Transverse colon (tissue), 4 donors: ENCODE results near the gene VSIG2. TPM values are rescaled to one million over a fixed set of nuclear protein-coding genes. Genes with fewer than 3 reads are reported as not detected.

Experiments
- DNase-seq: peaks from one replicate; pipeline ENCODE4 v3.0.0-alpha.2; 2019
- H3K27ac ChIP-seq, 4 donors: fragments of 200-600 bp; sonication (generic); 2 replicates each; pipeline ENCODE4 v1.5.1; 2016 to 2018; ENCODE audit warnings: inconsistent platforms in 4 of 4
- H3K27me3 ChIP-seq: fragments of 200-600 bp; sonication (generic); 2 replicates; pipeline ENCODE4 v1.5.1; 2017; ENCODE audit warnings: inconsistent platforms
- H3K36me3 ChIP-seq, 4 donors: fragments of 200-600 bp; sonication (generic); 2 replicates each; pipeline ENCODE4 v1.5.1; 2017 to 2019; ENCODE audit warnings: inconsistent platforms in 4 of 4
- H3K4me1 ChIP-seq, 4 donors: fragments of 200-600 bp; sonication (generic); 2 replicates each; pipeline ENCODE4 v1.5.1; 2017 to 2020; ENCODE audit warnings: inconsistent platforms in 4 of 4
- H3K4me3 ChIP-seq, 4 donors: fragments of 200-600 bp; sonication (generic); 1 replicate in 1 of 4; 2 replicates in 3 of 4; pipeline versions ENCODE4 v1.5.1 to v1.6.1; 2017 to 2019; ENCODE audit warnings: inconsistent platforms in 4 of 4
- H3K9me3 ChIP-seq, 2 donors: fragments of 200-600 bp; sonication (generic); 2 replicates each; pipeline ENCODE4 v1.5.1; 2017 to 2019; ENCODE audit warnings: inconsistent platforms in 2 of 2
- EP300 ChIP-seq: sonication (generic); formaldehyde crosslinking; IDR thresholded peaks from one replicate; pipeline ENCODE4 v1.6.1; 2017; ENCODE audit warnings: antibody characterized with exemption, low read depth
- POLR2A ChIP-seq: fragments of 450-650 bp; IDR thresholded peaks from one replicate; pipeline ENCODE4 v1.6.1; 2016; ENCODE audit warnings: antibody characterized with exemption, mild to moderate bottlenecking, moderate library complexity
- POLR2AphosphoS5 ChIP-seq, 3 donors: sonication (generic); formaldehyde crosslinking; IDR thresholded peaks; one replicate each; pipeline ENCODE4 v1.6.1; 2016; ENCODE audit warnings: antibody characterized with exemption in 3 of 3
- WGBS, 2 donors: methylation state at CpG; one replicate each; pipeline ENCODE4 v1.1.5; 2018; ENCODE audit warnings: low coverage in 1 of 2; 5-methylcytosine and 5-hydroxymethylcytosine counted together
- in situ Hi-C, 4 donors: fragments of 200-750 bp; cut with MboI; loops; one replicate each; pipeline versions ENCODE4 v1.15.0 to v1.15.1; 2017; ENCODE audit warnings: low sequenced_read_pairs in 3 of 4, low pct_ligation_motif_present in 1 of 4, low pct_unique_long_range_greater_than_20kb in 1 of 4
- intact Hi-C: fragments of 100-400 bp; cut with DNase I; formaldehyde crosslinking; loops from one replicate; pipeline ENCODE4 v1.15.1; 2023; ENCODE audit warnings: low total_unique reads
- total RNA-seq, 4 donors: library from RNA; depleted of rRNA; stranded (reverse); fragments of >200 nt; gene quantifications; one replicate each; pipeline ENCODE4 v1.1.0, GENCODE V29; 2016
- TF ChIP-seq, protein P1 (sequence below), 5 experiments: fragments of 200-600 bp in 3 of 5; fragments of 450-650 bp in 2 of 5; sonication (generic) in 3 of 5; IDR thresholded peaks; 1 replicate in 2 of 5; 2 replicates in 3 of 5; pipeline ENCODE4 v1.5.1; 2016 to 2017; ENCODE audit warnings: antibody characterized with exemption in 5 of 5, inconsistent platforms in 3 of 5, mild to moderate bottlenecking in 2 of 5, moderate library complexity in 1 of 5

The VSIG2 gene
- total RNA-seq, 4 donors from 2014 or later: 91.3 to 160 (median 108) TPM

DNA sequence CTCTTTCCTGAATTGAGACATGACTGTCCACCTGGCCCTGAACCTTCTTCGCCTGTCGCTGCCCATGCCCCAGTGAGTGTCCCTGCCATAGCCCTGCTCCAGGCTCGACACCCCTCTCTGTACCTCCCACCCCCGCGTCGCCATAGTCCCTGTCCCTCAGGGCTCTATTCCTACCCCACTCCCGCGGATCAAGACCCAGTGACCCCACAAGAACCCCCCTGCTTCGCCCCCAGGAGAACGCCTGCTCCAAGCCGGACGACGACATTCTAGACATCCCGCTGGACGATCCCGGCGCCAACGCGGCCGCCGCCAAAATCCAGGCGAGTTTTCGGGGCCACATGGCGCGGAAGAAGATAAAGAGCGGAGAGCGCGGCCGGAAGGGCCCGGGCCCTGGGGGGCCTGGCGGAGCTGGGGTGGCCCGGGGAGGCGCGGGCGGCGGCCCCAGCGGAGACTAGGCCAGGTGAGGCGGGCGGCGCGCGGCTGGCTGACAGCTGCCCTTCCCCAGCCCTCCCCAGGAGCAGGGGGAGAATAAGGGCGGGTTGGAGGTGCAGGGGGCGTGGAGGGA, 6.7 kb downstream of the VSIG2 start:
- Histone ChIP-seq H3K4me3 (peak overlapping the region in 3 of 4 donors; percentile 37 to 61 (median 50)), H3K27me3 (peaks cover 69% of the 10 kb centered on the region), H3K9me3 (no peaks in the 10 kb centered on the region), H3K27ac (no peak overlapping the region), H3K36me3 (no peaks in the 10 kb centered on the region), H3K4me1 (peaks cover 14 to 47% (median 37%) of the 10 kb centered on the region in 4 donors)
- TF ChIP-seq, protein P1, sequence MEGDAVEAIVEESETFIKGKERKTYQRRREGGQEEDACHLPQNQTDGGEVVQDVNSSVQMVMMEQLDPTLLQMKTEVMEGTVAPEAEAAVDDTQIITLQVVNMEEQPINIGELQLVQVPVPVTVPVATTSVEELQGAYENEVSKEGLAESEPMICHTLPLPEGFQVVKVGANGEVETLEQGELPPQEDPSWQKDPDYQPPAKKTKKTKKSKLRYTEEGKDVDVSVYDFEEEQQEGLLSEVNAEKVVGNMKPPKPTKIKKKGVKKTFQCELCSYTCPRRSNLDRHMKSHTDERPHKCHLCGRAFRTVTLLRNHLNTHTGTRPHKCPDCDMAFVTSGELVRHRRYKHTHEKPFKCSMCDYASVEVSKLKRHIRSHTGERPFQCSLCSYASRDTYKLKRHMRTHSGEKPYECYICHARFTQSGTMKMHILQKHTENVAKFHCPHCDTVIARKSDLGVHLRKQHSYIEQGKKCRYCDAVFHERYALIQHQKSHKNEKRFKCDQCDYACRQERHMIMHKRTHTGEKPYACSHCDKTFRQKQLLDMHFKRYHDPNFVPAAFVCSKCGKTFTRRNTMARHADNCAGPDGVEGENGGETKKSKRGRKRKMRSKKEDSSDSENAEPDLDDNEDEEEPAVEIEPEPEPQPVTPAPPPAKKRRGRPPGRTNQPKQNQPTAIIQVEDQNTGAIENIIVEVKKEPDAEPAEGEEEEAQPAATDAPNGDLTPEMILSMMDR (IDR thresholded peaks at IDR 0.05): no peak
- no peak for TF ChIP-seq POLR2AphosphoS5 (IDR thresholded peaks at IDR 0.05)
- TF ChIP-seq POLR2A: no peak
- no peak for TF ChIP-seq EP300
- in situ Hi-C loops (no loop called here), intact Hi-C loops (no loop called here)
- 65% methylated on average over 44 of the region's 44 CpGs; no CpG with 5 or more reads in 1 of the 2 donors for WGBS, 2 donors
- DNase-seq: no peak

DNA sequence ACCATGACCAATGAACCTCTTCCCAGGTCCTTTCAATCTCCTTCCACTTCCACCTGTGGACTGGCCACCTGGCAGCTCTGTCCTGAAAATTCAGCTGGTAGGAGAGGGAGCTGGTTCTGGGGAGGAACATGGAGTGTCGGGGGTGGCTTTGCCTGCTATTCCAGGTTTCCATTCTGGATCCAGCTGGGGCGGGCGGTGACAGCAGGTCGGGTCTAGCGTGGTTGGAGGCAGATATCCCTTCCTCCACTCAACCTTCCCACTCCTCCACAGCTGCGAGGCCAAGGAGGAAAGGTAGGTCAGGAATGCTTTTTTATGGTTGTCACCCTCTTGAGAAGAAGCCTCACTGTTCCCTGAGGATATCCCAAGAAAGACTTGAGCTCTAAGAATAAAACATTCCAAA, 9.0 kb downstream of the VSIG2 start:
- Histone ChIP-seq H3K36me3 (no peaks in the 10 kb centered on the region), H3K27me3 (peaks cover 87% of the 10 kb centered on the region), H3K27ac (no peak overlapping the region), H3K9me3 (no peaks in the 10 kb centered on the region), H3K4me3 (no peak overlapping the region), H3K4me1 (peaks cover 19 to 42% (median 36%) of the 10 kb centered on the region in 4 donors)
- no peak for DNase-seq
- in situ Hi-C loops (no loop called here), intact Hi-C loops (no loop called here)
- WGBS, 2 donors: 60 to 87% methylated on average over 1 to 6 of the region's 6 CpGs
- TF ChIP-seq POLR2AphosphoS5 (IDR thresholded peaks at IDR 0.05): no peak
- no peak for TF ChIP-seq POLR2A
- TF ChIP-seq EP300: no peak
- TF ChIP-seq, protein P1 (IDR thresholded peaks at IDR 0.05): no peak

DNA sequence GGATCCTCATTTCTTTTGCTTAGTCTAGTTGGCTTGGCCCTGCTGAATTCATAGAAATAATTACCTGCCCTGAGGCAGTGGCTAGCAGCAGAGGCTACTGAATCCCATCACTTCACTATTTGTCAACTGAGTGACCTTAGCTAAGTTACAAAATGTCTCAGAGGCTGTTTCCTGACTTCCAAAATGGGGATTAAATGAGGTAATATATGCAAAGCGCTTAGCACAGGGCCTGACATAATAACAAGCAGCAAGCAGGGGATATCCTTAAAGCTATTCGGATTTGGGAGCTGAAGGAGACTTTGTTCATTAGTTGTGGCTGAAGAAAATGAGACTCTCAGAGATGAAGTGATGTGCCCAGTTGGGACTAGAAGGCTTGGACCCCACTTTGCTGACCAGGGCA, 9.5 kb downstream of the VSIG2 start:
- 81% methylated on average over 2 of the region's 2 CpGs; no CpG with 5 or more reads in 1 of the 2 donors for WGBS, 2 donors
- Histone ChIP-seq H3K27me3 (peaks cover 86% of the 10 kb centered on the region), H3K4me3 (no peak overlapping the region), H3K36me3 (no peaks in the 10 kb centered on the region), H3K9me3 (no peaks in the 10 kb centered on the region), H3K27ac (no peak overlapping the region), H3K4me1 (peaks cover 19 to 40% (median 35%) of the 10 kb centered on the region in 4 donors)
- in situ Hi-C loops: no loop called here
- intact Hi-C loops: no loop called here
- DNase-seq: no peak
- TF ChIP-seq POLR2AphosphoS5 (IDR thresholded peaks at IDR 0.05) (no peak), EP300 (no peak), POLR2A (no peak)
- TF ChIP-seq, protein P1 (IDR thresholded peaks at IDR 0.05): no peak

DNA sequence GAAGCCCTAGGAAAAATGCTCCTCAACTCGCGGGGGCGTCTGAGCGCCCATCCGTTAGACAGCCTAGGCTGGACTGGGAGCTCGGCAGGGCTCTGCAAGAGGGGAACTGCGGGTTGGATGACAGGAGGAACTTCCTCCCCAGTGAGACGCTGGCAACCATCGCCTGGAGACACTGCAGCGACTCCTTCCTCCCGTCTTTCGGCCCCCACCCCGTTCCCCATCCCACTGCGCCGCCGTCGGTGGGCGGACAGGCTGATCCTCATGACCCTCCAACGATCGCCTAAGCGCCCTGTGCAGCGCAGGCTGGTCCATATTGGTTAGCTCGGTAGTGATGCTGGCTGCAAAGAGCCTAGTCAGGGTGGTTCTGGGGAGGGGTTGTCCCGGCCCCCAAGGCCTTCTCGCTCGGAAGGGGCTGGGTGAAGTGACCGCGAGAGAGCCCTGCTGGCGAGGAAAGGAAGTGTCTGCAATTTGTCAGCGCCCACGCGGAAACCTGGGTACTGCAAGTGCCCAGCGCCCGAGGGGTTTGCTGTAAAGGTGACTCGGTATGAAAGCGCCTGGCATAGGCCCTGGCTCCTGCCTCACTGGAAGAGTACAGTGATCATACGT, 11.7 kb downstream of the VSIG2 start:
- Histone ChIP-seq H3K36me3 (no peaks in the 10 kb centered on the region), H3K9me3 (no peaks in the 10 kb centered on the region), H3K27ac (peak overlapping the region in 3 of 4 donors; percentile 31 to 48 (median 41)), H3K4me3 (peak overlapping the region; percentile 41 to 83 (median 56)), H3K4me1 (peaks cover 18 to 20% (median 19%) of the 10 kb centered on the region in 4 donors), H3K27me3 (peaks cover 66% of the 10 kb centered on the region)
- no peak for DNase-seq
- intact Hi-C loops (no loop called here), in situ Hi-C loops (no loop called here)
- 0 to 3% methylated on average over 6 to 32 of the region's 37 CpGs for WGBS, 2 donors
- TF ChIP-seq POLR2AphosphoS5 (IDR thresholded peaks at IDR 0.05) (no peak), POLR2A (no peak), EP300 (no peak)
- TF ChIP-seq, protein P1 (IDR thresholded peaks at IDR 0.05): peak; percentile 42 to 51 (median 46)
